ENCODE results near the gene VMP1. TPM values are rescaled to one million over a fixed set of nuclear protein-coding genes. Genes with fewer than 3 reads are reported as not detected.

The VMP1 gene
- total RNA-seq, 1 experiment from 2014 or later, result 83.1 TPM

DNA sequence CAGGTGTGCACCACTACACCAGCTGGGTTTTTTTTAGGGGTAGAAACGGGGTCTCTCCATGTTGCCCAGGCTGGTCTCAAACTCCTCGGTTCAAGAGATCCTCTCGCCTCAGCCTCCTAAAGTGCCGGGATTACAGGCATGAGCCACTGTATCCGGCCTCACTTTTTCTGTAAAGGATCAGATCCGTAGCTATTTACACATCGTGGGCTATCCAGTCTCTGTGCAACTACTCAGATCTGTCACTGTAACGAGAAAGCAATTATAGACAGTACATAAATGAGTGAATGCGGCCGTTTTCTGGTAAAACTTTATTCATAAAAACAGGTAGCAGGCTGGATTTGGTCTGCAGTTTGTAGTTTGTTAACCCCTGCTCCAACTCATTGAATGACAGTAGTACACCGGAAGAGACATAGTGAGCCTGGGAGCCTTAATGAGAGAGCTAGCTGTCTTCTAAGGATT, 44.5 kb downstream of the VMP1 start:
- Histone ChIP-seq H2BK120ac (ENCODE audit: low read depth, low read length, poor library complexity, severe bottlenecking) (no peak overlapping the region), H2BK5ac (ENCODE audit: insufficient read length, low read length) (no peak overlapping the region), H3K9me3 (ENCODE audit: control insufficient read depth, low read depth, low read length) (no peaks in the 10 kb centered on the region), H2BK12ac (ENCODE audit: insufficient read length, low read depth, low read length) (no peak overlapping the region), H4K8ac (replicated peaks; ENCODE audit: insufficient read length, low read depth, low read length) (no peak overlapping the region), H3K27ac (ENCODE audit: insufficient read length, low read depth, low read length) (no peak overlapping the region), H2AK5ac (ENCODE audit: insufficient read length, low read length) (no peak overlapping the region), H3K79me1 (ENCODE audit: insufficient read depth, low read depth, low read length, poor library complexity, severe bottlenecking) (no peaks in the 10 kb centered on the region), H3K9ac (ENCODE audit: extremely low read depth, insufficient read length, low read length) (no peak overlapping the region), H3K23ac (ENCODE audit: insufficient read length, low read depth, low read length) (no peak overlapping the region), H3K14ac (ENCODE audit: insufficient read depth, low read length) (no peak overlapping the region), H3K79me2 (ENCODE audit: insufficient read depth, low read length) (no peaks in the 10 kb centered on the region), H3T11ph (ENCODE audit: low read length) (no peak overlapping the region), H2BK20ac (ENCODE audit: low read depth, low read length, poor library complexity, severe bottlenecking) (no peak overlapping the region), H3K27me3 (ENCODE audit: insufficient read depth, low read length) (no peaks in the 10 kb centered on the region), H4K5ac (ENCODE audit: insufficient read length, low read depth, low read length) (no peak overlapping the region), H3K4ac (ENCODE audit: low read depth, low read length) (no peak overlapping the region), H3K23me2 (ENCODE audit: insufficient read length, low read depth, low read length, poor library complexity, severe bottlenecking) (no peaks in the 10 kb centered on the region), H3K4me1 (ENCODE audit: insufficient read depth, low read length) (no peaks in the 10 kb centered on the region; the same call in 1 of the 2 replicates), H3K4me2 (ENCODE audit: insufficient read depth, insufficient read length, low read length) (no peak overlapping the region), H3K18ac (ENCODE audit: insufficient read length, low read depth, low read length) (no peak overlapping the region), H2BK15ac (ENCODE audit: low read depth, low read length) (no peak overlapping the region), H4K20me1 (ENCODE audit: control insufficient read depth, insufficient read depth, insufficient read length) (no peaks in the 10 kb centered on the region), H3K56ac (ENCODE audit: insufficient read length, low read depth, low read length) (no peak overlapping the region), H2AFZ (ENCODE audit: low read length) (no peak overlapping the region), H4K91ac (ENCODE audit: insufficient read length, low read depth, low read length) (no peak overlapping the region)
- no peak for DNase-seq
- H3K9me3 Mint-ChIP-seq, result no peaks in the 10 kb centered on the region
- peaks cover 0 to 3% (median 3%) of the 10 kb centered on the region in 3 experiments; a peak in 2 of 7 replicates for H3K36me3 Mint-ChIP-seq (ENCODE audit: insufficient read depth in 1 of 3, low read depth in 3 of 3)
- H3K4me3 Mint-ChIP-seq, result no peak overlapping the region
- TF ChIP-seq, protein P1, sequence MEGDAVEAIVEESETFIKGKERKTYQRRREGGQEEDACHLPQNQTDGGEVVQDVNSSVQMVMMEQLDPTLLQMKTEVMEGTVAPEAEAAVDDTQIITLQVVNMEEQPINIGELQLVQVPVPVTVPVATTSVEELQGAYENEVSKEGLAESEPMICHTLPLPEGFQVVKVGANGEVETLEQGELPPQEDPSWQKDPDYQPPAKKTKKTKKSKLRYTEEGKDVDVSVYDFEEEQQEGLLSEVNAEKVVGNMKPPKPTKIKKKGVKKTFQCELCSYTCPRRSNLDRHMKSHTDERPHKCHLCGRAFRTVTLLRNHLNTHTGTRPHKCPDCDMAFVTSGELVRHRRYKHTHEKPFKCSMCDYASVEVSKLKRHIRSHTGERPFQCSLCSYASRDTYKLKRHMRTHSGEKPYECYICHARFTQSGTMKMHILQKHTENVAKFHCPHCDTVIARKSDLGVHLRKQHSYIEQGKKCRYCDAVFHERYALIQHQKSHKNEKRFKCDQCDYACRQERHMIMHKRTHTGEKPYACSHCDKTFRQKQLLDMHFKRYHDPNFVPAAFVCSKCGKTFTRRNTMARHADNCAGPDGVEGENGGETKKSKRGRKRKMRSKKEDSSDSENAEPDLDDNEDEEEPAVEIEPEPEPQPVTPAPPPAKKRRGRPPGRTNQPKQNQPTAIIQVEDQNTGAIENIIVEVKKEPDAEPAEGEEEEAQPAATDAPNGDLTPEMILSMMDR (conservative IDR thresholded peaks at IDR 0.05), result no peak
- peaks cover 6 to 14% of the 10 kb centered on the region in 2 experiments; a peak in 2 of 4 replicates for H3K4me1 Mint-ChIP-seq
- peak overlapping the region in 1 of 3 experiments; percentile 44; a peak in 2 of 7 replicates for H3K27ac Mint-ChIP-seq
- no CpG with 5 or more reads among the region's 11 CpGs for WGBS (ENCODE audit: extremely low coverage, insufficient read length, low lambda C conversion rate)
- no peaks in the 10 kb centered on the region for H3K27me3 Mint-ChIP-seq (ENCODE audit: low read depth)

Data from H9 (cell line).